Measurements from ENCODE around the gene GARS1.
A peak's percentile ranks its signal among the peaks of the same experiment; 100 is the strongest.
"Not testable (repeated sequence)": the region's sequence is repeated elsewhere in the genome, so short reads cannot be mapped to it uniquely, and the experiment has no call there.

GARS1 gene

DNA sequence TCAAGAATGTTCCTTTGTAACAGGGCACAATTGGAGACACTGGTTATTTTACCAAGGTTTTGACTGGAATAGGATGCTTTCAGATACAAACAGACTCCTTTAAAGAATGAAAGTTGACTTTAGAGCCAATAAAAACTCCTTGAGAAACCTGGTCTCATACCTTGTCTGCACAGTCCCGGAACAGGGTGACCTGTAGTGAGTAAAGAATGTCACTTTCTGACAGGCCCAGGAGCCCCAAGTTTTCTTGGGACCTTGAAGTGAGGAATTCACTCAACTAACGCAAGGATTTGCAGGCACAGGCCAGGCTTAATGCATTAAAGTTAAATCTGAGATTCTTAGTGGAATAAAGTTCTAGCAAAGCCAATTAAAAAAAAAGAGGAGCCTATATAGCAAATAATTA is 11.5 kb upstream of the GARS1 start:
- no peak for DNase-seq

DNA sequence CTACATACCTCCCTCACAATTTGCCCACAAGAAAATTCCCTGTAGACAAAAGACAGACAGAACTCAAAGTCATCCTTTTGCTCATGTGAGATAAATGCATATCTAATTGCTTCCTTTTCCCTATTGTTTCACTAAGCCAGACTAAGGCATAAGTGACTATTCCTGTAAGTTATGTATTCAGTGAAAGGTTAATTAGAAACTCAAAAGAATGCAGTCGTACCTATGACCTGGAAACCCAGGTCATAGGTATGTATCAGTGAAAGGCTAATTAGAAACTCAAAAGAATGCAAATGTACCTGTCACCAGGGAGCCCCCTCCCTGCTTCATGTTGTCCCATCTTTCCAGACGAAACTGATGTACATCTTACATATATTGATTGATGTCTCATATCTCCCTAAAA is 10.3 kb upstream of the GARS1 start:
- no peak for DNase-seq

DNA sequence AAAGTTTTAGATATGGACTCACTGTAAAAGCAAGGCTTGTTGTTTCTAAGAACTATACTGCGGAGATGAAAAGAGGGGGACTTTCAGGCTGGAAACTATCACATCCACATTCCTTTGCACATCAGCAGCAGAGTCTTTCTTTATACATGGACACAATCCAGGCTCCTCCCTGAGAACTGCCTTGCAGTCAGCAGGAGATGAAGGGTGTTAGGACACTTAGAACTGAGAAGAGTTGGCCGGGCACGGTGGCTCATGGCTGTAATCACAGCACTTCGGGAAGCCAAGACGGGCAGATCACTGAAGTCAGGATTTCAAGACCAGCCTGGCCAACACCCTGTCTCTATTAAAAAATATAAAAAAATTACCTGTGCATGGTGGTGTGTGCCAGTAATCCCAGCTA is 9.7 kb upstream of the GARS1 start:
- no peak for DNase-seq

DNA sequence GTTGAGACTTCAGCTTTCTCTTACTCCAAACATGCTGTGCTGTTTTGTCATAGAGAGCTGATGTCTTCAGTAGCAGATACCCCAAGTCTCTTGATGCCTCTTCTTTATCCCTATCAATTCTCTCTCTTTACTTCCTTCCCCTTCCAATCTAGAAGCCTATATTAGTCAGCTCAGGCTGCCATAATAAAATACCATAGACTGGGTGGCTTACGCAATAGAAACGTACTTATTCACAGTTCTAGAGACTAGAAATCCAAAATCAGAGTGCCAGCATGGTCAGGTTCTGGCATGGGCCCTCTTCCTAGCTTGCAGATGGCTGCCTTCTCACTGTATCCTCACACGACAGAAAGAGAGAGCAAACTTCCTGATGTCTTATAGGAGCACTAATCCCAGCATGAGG is 9.0 kb upstream of the GARS1 start:
- no peak for DNase-seq

DNA sequence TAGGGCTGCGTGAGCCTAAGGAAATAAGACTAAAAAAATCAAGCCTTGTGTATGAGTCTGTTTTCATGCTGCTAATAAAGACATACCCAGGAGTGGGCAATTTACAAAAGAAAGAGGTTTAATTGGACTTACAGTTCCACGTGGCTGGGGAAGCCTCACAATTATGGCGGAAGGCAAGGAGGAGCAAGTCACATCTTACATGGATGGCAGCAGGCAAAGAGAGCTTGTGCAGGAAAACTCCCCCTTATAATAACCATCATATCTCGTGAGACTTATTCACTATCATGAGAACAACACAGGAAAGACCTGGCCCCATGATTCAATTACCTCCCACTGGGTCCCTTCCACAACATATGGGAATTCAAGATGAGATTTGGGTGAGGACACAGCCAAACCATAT is 7.1 kb upstream of the GARS1 start:
- not testable (repeated sequence) for DNase-seq

DNA sequence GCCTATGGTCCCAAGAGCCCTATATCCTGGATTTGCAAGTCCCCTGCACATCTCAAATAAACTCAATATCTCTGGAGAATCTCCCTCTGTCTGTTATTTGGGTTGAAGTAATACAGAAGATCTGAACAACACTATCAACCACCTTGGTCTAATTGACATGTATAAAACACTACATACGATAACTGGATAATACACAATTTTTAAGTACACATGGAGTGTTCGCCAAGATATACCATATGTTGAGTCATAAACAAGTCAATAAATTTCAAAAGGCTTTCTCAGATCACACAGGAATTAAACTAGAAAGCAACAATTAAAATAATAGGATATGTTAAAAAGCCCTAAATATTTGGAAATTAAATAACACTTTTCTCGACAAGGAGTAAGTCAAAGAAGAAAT is 5.6 kb upstream of the GARS1 start:
- no peak for DNase-seq

DNA sequence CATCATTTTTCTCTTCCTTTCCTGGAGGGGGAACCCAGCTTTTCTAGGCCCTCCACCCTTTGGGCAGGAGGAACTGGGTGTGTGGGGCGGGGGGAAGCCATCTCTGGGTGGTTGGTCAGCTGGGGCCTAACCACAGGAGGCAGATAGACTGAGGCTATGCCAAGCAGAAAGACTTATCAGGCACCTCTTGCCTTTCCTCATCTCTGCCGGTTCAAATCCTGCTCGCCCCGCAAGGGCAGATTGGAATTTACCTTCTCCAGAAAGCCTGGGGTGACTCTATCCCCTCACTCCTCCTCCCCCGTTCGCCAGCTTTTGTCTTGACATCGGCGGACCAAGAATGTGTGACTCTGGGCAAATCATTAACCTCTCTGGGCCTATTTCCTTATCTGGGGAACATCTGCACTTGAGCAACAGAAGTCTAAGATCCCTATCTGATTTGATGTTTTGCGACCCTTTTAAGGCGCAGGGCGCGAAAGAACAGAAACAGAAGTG is 584 bp upstream of the GARS1 start:
- DNase-seq, result peak in 1 of 2 experiments; percentile 55

DNA sequence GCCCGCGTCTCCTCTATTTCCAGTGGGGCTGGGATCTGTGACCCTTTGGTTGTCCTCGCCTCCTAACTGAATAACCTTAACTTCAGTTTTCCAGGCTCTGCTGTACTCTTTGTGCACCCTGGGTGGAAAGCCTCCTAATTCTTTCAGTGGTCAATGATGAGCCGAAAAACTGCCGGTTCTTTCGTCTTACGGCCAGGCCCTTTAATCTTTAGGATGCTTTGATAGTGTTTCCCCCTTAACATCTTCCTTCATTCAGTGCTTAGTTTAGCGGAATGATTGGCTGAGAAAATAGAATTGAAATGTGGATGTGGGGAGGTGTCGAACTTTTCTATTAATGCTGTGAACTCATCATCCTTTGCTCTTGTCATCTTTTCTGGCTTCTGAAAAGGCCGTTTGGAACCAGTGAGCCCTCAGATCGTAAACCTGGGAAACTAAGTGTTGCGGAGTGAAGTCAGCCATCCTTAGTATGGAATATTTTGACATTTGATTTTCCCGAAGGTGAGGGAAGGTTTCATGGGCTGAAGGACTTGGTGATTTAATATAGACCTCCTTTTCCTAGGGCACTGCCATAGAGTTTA is 847 bp downstream of the GARS1 start:
- DNase-seq, result peak in 1 of 2 experiments; percentile 30

DNA sequence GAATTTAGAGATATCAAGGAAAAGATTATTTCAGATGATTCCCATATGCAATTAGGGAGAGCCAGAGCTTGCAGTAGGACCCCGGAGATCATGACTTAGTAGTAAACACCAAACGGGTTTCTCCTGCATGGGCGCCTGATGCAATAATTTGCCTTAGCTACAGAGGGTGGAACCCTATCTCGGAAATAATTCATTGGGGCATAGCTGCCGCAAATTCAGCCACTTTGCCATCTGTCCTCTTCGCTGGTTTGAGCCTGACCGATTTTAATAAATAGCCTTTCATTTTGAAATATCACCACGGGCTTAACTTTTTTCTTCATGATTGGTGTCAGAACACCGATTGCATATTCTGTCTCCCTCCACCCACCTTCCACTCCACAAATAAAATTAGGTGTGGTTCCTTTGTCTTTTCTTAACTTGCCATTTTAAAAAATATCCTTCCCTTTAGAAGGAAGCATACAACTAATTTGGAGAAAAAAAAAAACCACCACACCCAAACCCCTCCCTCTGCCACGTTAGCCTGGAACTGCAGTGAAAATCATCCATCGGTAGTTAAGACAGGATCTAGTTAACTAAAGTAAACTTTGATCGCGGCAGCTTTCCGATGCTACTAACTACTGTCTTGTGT is 1.4 kb downstream of the GARS1 start:
- DNase-seq, result peak in 1 of 2 experiments; percentile 15

DNA sequence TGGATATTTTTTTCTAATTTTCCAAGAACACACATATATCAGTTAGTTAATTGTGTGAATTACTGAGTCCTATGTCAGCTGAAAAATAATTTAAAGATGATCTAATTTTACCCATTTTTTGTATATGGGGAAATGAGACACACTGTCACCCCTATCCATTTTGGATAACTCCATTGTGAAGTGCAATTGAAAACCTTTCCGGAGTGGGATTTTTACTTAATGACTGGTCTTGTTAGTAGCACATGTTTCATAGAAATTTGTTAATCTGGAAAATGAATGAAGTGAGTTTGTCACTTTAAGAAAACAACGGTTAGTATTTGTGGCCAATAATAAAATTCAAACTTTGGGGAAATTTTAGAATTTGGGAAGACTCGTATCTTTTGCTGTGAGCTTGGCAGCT is 2.0 kb downstream of the GARS1 start:
- no peak for DNase-seq

DNA sequence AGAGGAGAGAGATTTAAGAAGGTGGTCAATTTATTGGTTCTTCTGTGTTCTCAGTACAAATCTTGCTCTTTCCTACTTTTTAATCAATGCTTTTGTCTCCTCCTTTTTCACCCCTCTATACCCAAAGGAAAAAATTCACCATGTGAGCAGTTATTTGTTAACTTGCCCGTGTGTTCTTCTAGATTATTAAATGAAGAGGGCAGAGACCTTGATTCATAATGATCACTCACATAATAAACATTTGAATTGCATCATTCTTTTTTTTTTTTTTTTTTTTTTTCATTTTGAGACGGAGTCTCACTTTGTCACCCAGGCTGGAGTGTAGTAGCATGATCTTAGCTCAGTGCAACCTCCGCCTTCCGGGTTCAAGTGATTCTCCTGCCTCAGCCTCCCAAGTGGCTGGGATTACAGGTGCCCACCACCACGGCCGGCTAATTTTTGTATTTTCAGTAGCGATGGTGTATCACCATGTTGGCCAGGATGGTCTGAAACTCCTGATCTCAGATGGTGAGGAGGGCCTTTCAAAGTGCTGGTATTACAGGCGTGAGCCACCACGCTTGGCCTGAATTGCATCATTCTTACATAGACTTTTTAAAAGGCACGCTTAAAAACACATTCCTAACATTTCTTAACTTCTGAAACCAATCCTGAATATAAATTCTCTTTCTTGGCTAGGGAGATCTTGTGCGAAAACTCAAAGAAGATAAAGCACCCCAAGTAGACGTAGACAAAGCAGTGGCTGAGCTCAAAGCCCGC is 3.6 kb downstream of the GARS1 start:
- DNase-seq, result no peak

DNA sequence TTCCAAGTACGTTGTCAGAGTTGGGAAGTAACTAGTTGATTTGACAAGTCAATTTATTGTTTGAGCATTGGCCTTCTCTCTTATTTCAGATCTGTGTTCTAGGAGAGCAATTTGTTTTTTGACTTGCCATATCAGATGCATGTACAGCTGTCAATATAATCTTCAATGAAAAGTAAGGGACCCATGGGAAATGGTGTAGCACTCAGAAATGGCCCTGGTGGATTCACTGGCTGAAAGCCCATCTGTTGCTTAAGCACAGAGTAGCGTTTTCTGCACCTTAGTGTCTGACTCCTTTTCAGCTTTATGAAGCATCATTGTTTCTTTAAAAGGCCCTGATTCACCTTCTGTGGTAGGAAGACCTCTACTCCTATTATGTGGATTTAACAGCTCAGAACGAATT is 10.2 kb downstream of the GARS1 start:
- DNase-seq, result no peak

DNA sequence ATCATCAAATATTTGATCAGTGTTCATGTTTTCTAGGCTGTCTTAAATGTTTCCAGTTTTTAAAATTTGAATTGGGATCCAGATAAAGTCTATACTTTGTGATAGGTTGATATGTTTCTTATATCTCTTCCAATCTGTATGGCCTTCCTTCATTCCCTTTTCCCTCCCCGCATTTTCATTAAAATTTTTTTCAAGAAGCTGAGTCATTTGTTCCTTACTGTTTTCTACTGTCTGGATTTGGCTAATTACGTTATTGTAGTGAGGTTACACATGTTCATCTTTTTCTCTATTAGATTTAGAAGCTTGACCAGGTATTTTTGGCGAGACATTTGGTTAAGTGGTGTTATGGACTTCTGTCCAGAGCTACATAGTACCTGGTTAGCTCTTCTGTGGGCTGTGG is 11.2 kb downstream of the GARS1 start:
- no peak for DNase-seq

DNA sequence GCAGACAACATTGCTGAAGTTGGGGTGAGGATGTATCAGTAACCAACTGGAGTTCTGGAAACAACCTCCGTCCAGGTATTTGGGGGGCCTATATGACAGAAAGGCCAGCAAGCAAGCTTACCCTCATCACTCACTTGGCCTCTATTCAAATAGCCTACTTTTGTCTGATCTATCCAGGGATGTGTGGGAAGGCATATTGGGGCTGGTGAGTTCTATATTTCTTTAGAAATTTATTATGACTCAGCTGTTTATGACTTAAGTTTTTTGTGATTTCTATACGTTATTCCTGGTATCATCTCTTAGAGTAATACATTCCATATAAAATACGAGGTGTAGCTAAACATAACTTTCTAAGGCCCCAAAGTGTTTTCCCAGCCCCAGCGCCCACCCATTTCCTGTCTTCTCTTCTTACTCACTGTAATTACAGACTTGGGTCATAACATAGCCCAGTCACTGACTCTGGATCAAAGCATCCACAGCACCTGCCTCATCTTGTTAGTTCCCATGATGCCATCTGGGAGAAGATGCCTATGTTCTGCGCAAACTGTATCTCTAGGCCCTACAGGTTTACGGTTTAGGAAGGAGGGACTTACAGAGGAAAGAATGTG is 18.1 kb downstream of the GARS1 start:
- DNase-seq, result no peak

DNA sequence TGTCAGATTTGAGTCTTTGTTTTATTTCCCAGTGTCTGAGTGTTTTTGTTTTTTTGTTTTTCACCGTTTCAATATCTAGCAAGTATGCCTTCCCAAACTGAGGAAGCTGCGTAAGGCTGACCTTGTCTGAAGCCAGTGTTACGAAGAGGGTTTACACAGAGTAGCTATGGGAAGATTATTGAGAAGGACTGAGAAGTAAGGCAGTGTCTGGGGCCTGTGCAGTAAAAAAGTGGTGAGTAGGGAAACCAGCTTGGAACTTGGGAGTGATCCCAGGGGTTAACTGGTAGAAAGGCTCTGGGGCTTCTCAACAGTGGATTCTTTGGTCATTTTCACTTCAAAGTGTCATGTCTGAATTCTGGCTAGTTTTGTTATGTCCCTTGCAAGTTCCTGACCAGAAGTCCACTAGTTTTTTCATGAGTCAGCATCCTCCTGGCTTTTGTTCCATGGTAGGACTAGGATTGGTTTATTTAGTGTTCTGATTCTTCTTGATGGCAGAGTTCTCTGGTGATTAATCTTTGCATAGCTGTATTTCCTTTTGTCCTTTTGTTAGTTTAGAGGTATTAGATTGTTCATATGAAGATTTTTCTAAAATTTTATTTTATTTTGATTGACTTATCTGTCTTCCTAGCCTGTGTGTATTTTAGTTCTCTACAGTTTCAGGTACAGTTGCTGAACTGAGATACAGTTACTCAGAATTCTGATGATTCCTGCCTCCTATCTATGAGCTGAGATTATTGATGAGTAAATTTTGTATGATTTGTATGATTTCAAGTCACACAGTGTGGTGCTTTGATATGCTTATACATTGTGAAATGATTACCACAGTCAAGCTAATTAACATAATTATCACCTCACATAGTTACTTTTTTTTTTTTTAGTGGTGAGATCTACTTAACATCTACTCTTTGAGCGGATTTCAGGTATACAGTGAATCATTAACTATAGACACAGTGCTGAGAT is 19.0 kb downstream of the GARS1 start:
- DNase-seq, result peak in 1 of 2 experiments; percentile 17

DNA sequence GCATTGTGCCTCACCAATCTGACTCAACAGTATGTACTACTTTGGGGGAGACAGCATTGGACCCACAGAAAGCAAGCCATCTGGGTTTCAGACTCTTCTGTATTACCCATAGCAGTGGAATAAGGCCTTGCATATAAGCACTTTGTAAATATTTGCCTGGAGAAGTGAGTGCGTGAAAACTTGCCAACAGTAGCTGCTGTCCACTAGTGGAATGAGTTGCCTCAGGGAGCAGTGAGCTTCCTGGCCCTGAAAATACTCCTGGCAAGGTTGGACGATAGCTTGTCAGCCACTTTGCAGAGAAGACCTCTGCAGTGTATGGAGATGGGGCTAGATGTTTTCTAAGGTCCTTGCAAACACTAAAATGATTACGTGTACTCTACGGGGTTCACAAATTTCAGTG is 21.6 kb downstream of the GARS1 start:
- no peak for DNase-seq

DNA sequence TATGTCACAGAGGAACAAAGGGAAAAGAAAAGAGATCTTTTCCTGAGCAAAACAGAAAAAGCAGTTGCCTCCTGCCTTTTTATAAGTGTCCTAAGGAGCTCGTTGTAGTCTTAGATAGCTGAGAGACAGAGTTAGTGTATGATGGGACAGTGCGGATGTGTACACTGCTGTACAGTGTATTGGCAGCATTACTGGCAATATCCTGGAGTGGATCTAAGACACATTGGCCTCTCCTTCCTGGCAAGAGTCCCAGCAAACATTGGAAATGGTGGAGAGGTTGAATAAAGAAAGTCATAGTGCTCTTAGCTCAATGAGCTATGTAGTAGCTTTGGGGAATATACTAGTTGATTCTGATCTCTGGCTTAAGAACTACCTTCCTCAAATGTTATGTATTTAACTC is 22.7 kb downstream of the GARS1 start:
- no peak for DNase-seq

DNA sequence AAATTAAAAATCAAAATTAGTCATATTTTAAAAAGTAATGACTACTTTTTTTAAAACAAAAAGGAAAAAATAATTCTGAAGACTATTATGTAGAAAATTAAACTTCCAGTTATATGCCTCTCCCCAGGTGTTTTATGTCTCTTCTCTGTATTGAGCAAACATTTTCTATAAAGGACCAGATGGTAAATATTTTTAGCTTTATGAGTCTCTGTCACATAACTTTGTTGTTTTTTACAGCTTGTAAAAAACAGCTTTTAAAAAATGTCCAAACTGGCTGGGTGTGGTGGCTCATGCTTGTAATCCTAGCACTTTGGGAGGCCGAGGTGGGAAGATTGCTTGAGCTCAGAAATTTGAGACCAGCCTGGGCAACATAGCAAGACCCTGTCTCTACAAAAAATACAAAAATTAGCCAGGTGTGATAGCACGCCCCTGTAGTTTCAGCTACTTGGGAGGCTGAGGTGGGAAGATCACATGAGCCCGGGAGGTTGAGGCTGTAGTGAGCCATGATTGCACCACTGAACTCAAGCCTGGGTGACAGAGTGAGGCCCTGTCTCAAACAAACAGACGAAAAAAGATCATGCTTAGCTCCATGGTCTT is 23.5 kb downstream of the GARS1 start:
- no peak for DNase-seq

DNA sequence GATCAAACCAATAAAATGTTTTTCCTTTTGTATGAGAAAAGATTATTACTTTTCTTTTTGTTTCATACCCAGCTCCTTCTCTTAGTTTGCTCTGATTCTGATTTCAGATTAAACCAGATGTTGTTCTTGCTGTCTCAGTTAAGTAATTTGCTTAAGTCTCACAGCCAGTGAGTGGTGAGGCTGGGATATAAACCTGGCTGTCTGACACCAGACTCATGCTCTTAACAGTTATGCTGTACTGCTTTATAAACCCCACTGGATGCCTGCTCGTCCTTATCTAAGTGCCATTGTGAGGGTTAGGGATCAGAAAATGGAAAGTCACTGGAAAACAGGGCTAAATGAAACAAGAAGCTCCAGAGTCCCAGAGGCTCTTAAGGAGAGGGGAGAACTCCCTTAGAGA is 24.3 kb downstream of the GARS1 start:
- no peak for DNase-seq

DNA sequence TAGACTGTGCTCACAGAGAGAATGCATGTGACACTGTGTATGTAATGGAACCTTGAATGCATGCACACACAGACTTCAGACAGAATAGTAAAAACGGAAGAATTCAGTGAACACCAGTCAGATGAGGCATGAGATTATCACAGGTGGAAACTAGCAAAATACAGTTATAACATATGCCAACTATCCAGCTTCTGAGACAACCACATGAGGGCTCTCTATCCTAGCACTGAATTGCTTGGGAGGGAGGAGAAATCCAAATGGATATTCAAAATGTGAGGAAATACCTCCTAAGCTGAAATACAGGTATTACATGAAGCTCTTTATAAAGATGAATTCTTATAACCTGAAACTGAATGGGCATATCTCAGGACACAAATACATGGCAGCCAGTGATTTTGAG is 30.6 kb downstream of the GARS1 start:
- DNase-seq, result no peak

DNA sequence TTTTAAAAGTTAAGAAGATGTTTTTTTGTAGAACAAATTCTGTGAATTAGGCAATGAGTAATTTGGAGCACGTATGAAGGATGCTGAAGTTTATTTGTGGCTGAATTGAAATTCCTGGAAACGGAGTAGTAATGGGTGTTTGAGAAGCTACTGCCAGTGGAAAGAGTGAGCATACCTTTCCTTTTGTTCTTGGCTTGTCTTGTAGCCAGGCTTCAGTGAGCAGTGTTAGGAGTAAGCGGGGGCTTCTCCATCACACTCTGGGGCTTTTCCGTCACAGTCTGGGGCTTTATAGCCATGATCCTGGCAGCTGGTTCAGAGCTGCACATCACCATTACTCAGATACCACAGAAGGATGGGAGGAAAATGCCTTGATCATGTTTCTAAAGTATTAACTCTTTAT is 32.3 kb downstream of the GARS1 start:
- DNase-seq, result no peak

DNA sequence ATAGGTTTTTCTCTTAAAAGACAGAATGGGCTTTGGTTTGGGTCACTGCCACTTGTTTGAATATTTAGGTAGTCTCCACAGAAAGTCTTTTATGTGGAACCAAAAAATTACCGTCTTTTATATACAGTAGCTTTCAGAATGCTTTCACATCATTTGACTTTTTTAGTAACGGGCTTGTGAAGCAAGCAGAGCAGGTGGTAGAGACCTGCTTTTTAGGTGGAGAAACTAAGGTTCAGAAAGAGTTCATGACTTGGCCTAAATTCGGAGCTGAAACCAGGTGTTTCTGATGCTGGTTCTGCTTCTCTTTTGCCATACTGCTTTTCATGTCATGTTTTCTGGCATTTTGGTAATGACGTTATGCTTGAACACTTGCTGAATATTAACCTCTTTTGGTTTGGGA is 36.3 kb downstream of the GARS1 start:
- no peak for DNase-seq

Measured in SW 1271 (cell line).